DND-41 (cell line): ENCODE measurements around the gene CKLF.

Experiments
- EZH2 ChIP-seq: IDR thresholded peaks from 3 replicates; pipeline ENCODE4 v1.6.1; 2012; ENCODE audit warnings: borderline replicate concordance, low read depth, mild to moderate bottlenecking, moderate library complexity, low read length, inconsistent platforms; ENCODE audit not compliant: severe bottlenecking
- TF ChIP-seq, protein P1 (sequence below): IDR thresholded peaks from 2 replicates; pipeline ENCODE4 v1.5.1; 2012; ENCODE audit warnings: borderline replicate concordance, low read length, moderate library complexity, mild to moderate bottlenecking; ENCODE audit not compliant: poor library complexity, severe bottlenecking; ENCODE audit errors: extremely low read depth

DNA sequence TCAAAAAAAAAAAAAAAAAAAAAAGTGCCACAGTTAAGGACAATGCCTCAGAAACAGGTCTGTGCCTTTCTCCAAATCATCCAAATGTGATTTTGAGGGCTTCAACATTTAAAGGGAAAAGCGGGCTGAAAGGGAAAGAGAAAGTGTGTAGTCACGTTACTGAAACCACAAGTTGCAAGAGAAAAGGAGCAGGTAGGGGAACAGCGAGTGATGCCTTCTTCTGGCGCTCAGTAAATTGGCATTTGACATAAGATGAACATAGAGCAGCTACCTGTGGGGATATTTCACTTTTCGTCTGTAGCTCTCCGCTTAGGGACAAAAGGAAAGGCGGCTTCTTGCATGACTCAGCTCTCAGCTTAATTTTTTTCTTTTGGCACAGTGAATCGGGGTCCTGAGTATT, 37.9 kb downstream of the CKLF start:
- TF ChIP-seq EZH2, result no peak
- TF ChIP-seq, protein P1, sequence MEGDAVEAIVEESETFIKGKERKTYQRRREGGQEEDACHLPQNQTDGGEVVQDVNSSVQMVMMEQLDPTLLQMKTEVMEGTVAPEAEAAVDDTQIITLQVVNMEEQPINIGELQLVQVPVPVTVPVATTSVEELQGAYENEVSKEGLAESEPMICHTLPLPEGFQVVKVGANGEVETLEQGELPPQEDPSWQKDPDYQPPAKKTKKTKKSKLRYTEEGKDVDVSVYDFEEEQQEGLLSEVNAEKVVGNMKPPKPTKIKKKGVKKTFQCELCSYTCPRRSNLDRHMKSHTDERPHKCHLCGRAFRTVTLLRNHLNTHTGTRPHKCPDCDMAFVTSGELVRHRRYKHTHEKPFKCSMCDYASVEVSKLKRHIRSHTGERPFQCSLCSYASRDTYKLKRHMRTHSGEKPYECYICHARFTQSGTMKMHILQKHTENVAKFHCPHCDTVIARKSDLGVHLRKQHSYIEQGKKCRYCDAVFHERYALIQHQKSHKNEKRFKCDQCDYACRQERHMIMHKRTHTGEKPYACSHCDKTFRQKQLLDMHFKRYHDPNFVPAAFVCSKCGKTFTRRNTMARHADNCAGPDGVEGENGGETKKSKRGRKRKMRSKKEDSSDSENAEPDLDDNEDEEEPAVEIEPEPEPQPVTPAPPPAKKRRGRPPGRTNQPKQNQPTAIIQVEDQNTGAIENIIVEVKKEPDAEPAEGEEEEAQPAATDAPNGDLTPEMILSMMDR, result no peak
